GM20000 (cell line): ENCODE data around the gene CCM2L.

Experiments
- DNase-seq: peaks from one replicate; pipeline ENCODE4 v3.0.0; 2012; ENCODE audit warnings: low spot score
- CTCF ChIP-seq: IDR thresholded peaks from 2 replicates; pipeline ENCODE4 v1.5.1; 2012; ENCODE audit warnings: mild to moderate bottlenecking, control low read depth; ENCODE audit errors: extremely low read depth, missing control alignments

The CCM2L gene

DNA sequence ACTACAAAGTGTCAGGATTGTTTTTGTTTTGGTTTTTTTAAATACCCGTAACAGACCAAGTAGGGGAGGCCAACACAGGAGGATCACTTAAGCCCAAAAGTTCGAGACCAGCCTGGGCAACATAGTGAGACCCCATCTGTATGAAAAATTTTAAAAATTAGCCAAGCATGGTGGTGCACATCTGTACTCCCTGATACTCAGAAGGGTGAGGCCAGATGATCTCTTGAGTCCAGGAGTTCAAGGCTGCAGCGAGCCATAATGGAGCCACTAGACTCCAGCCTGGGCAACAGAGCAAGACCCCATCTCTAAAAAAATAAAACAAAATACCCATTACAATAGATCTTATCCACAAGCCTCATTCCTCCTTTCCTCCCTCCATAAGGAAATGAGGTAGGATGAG lies 70.5 kb downstream of the CCM2L start:
- TF ChIP-seq CTCF = no peak
- DNase-seq = no peak
